Midbrain (tissue), 1 donor: ENCODE measurements around the gene FBXL12.
A peak's percentile ranks its signal among the peaks of the same experiment; 100 is the strongest.
"Not testable (repeated sequence)": the region's sequence is repeated elsewhere in the genome, so short reads cannot be mapped to it uniquely, and the experiment has no call there.

Source experiments
- DNase-seq: peaks from one replicate; lab custom pipeline; 2025; lab: John Stamatoyannopoulos, UW

FBXL12 gene

GRCh38 chr19:9792206-9793070 lies 26.4 kb downstream of the FBXL12 start:
- DNase-seq, result peak; percentile 88

DNA sequence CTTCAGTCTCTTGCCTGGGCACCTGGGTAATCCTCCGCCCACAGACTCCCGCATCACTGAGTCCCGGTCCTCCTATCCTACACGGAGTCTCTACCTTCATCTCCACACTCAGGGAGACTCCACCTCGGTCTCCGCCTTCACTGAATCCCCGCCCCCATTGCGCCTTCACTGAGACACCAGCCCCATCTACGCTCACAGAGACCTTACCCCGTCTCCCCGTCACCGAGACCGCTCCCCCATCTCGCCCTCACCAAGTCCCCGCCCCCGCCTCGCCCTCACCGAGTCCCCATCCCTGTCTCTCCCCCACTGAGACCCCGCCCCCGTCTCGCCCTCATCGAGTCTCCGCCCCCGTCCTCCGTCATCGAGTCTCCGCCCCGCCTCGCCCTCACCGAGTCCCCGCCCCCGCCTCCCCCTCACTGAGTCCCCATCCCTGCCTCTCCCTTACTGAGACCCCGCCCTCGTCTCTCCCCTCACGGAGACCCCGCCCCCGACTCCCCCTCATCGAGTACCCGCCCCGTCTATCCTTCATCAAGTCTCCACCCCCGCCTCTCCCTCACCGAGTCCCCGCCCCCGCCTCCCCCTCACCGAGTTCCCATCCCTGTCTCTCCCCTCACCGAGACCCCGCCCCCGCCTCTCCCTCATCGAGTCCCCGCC lies 27.2 kb downstream of the FBXL12 start:
- peak; percentile 90 for DNase-seq

DNA sequence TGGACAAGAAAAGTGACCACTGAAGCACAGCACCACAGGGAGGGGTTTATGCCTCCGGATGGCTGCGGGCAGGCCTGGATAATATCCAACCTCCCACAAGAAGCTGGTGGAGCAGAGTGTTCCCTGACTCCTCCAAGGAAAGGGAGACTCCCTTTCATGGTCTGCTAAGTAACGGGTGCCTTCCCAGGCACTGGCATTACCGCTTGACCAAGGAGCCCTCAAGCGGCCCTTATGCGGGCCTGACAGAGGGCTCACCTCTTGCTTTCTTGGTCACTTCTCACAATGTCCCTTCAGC lies 27.9 kb downstream of the FBXL12 start:
- not testable (repeated sequence) for DNase-seq

GRCh38 chr19:9789579-9789978 lies 29.3 kb downstream of the FBXL12 start:
- not testable (repeated sequence) for DNase-seq

GRCh38 chr19:9789066-9789465 lies 29.8 kb downstream of the FBXL12 start:
- DNase-seq, result no peak

GRCh38 chr19:9788604-9789003 lies 30.3 kb downstream of the FBXL12 start:
- DNase-seq, result not testable (repeated sequence)

DNA sequence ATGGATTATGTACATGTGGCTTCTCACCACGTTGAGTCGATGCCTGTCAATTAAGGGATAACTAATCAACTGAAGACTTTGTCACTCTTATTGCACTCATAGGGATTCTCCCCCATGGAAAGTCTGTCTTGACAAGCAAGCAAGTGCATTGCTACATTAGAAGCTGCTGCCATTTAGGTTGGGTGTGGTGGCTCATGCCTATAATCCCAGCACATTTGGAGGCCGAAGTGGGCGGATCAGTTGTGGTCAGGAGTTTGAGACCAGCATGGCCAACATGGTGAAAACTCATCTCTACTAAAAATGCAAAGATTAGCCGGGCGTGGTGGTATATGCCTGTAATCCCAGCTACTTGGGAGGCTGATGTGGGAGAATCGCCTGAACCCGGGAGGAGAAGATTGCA lies 32.1 kb downstream of the FBXL12 start:
- DNase-seq, result no peak

DNA sequence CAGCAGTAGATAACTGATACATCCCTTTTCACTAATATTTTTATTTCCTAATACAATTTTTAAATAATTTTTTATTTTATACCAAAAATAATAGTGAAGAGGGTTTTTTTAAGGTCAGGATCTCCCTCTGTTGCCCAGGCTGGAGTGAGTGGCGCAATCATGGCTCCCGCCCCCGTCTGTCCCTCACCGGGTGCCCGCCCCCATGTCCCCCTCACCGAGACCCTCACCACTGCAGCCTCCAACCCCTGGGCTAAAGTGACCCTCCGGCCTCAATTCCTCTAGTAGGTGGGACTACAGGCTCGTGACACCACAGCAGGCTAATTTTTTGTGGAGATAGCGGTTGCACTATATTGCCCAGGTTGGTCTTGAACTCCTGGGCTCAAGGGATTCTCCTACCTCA lies 32.5 kb downstream of the FBXL12 start:
- no peak for DNase-seq

GRCh38 chr19:9785367-9786331 lies 33.2 kb downstream of the FBXL12 start:
- DNase-seq, result peak; percentile 81

DNA sequence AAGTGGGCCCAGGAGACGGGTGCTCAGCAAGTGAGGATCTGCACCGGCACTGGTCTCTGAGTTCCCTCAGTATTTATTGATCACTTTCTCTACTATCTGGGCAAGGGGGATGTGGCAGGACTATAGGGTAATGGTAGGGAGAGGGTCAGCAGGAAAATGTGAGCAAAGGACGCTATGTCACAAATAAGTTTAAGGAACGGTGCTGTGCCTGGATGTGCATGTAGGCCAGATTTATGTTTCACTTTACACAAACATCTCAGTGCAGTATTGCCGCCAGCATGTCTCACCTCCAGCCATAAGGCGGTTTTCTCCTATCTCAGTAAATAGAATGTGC lies 34.7 kb downstream of the FBXL12 start:
- DNase-seq, result not testable (repeated sequence)

GRCh38 chr19:9782338-9782737 lies 36.5 kb downstream of the FBXL12 start:
- no peak for DNase-seq

DNA sequence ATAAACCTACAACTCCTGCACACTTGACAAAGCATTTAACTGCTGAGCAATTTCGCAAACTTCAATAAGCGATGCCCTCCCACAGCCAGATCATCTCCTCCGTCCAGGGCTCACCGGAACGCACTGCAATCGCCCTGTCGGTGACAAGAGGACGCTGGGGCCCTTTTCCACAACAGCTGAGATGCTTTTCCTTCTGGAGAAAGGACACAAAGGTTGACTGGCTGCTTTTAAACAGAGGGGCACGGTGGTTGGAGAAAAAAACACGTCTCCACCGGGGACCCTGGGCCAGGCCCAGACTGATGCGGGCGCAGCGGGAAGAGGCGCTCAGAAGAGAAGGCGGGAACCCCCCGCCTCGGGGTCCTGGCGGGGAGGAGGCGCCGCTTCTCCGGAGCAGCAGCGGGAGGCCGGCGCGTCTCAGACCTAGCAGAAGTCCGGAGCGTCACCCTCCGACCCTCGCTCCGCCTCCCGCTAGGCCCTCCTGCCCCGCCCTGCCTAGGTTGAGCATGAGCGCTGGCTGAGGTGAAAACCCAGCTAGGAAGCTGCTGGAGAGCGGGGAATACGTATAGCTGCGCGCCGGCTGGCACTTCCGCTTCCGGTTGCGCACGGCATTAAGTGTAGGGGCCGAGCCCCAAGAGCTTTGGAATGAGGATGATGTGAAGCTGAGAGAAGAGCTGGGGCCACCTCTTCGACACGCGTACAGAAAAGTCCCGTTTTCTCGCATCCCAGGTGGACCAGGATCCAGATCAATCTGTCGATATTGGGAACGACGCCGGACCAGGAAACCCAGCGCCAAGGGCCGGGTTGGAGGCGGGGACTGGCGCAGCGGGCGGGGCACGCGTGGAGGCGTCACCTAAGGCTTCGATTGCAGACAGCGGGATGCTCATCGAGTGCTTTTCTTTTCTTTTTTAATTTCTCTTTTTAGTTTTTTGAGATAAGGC lies 50.4 kb downstream of the FBXL12 start, which contains the start of gene ZNF846:
ZNF846 (minus strand) TSS at position 564 of the 938 bp plus-strand sequence. CDS start 3,788 bp downstream, outside the sequence.
- peak; percentile 93 for DNase-seq
